H54 (cell line): ENCODE measurements around the gene TPM2.

ENCODE experiments used
- DNase-seq: peaks from one replicate; pipeline ENCODE4 v3.0.0; 2011; ENCODE audit warnings: low spot score, mixed read lengths; ENCODE audit not compliant: insufficient read length
- FAIRE-seq: peaks from 3 replicates; lab custom pipeline; 2011; peaks lifted over from hg19 to GRCh38; lab: Jason Lieb, UNC
- POLR2A ChIP-seq: IDR thresholded peaks from 2 replicates; pipeline ENCODE4 v1.6.1; 2011; ENCODE audit warnings: low read depth, mild to moderate bottlenecking, low read length

The TPM2 gene

GRCh38 chr9:35712762-35713400 is 23.2 kb upstream of the TPM2 start:
- no peak for FAIRE-seq
- DNase-seq = no peak
- no peak for TF ChIP-seq POLR2A

DNA sequence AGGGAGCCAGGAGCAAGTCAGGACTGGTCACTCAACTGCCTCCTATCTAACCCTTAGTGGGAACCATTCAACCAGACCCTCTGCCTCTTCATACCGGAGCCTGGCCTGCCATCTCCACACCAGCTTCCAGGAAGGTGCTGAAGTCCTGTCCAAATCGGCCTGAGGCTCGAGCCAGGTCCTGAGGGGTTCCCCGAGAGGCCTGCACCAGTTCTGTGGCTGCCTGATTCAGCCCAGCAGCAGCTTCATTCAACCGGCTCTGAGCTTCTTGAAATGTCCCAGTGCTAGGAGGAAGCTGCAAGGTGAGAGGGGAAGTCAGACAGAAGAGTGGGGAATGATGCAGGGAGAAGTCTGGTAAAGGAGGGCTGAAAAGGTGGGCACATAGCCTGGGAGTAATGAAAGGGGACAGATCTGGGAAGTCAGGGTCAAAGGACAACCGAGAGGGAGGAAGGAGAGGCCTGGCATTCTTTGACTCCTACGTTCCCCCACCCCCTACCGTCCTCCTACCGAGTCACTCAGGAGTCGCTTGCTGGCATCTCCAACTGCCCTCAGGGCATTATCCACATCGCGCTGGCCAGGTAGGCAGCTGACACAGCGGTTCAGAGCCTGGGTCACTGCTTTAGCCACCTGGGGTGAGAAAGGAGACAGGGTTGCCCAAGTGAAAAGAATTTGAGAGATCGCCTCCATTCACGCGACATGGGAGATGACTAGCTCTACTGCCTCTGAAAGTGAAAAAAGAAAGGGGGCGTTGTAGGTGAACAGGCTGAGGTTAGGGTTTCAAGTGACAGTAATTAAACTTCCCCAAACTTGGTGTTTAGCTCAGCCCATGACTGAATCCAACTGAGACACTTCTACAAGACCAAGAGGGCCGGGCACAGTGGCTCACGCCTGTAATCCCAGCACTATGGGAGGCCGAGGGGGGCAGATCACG is 22.0 kb upstream of the TPM2 start:
- DNase-seq = no peak
- no peak for FAIRE-seq
- no peak for TF ChIP-seq POLR2A

GRCh38 chr9:35710818-35711500 is 21.2 kb upstream of the TPM2 start:
- TF ChIP-seq POLR2A = no peak
- DNase-seq (no peak), FAIRE-seq (no peak)

GRCh38 chr9:35708146-35708545 is 18.4 kb upstream of the TPM2 start:
- no peak for DNase-seq
- FAIRE-seq = no peak
- TF ChIP-seq POLR2A = no peak

DNA sequence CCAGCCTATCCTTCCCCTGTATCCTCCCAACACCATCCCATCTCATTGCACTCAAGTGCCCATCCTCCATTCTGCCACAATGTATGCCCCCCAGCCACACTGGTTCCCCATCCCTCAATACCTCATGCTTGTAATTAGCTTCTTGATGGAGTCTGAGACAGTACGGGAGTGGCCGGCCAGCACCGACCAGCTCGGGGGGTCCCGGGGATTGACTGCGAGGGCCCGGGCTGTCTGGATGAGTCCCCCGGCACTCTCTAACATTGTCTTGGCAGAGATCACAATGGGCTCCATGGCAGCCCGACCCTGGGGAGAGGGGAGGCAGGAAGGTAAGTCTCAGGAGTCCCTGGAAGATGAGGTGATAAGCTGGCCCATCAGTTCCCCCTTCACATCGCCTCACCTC is 17.2 kb upstream of the TPM2 start:
- TF ChIP-seq POLR2A = no peak
- no peak for DNase-seq
- FAIRE-seq = no peak

- no peak for TF ChIP-seq POLR2A
- DNase-seq = no peak
- no peak for FAIRE-seq
Observed at GRCh38 chr9:35705836-35706430, 16.2 kb upstream of the TPM2 start.

DNA sequence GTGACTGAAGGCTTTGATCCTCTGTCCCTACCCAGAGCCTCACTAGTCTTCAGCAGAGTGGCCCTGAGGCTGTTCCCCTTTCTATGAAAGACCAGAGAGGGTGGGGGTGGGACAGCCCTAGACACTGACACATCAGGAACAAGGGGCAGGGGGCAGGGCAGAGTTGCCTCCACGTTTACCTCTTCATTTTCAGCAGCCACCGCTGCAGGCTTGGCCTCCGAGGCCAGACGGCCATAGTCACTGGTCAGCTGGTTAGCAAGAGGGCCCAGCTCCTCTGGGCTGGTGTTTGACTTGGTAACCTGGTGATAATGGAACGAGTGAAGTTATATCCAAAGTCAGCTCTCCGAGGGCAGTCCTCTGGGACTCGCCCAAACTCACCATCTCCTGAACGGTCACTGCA is 15.6 kb upstream of the TPM2 start:
- TF ChIP-seq POLR2A = no peak
- FAIRE-seq = no peak
- no peak for DNase-seq

GRCh38 chr9:35703906-35704672 is 14.4 kb upstream of the TPM2 start:
- TF ChIP-seq POLR2A = no peak
- FAIRE-seq (no peak), DNase-seq (no peak)

DNA sequence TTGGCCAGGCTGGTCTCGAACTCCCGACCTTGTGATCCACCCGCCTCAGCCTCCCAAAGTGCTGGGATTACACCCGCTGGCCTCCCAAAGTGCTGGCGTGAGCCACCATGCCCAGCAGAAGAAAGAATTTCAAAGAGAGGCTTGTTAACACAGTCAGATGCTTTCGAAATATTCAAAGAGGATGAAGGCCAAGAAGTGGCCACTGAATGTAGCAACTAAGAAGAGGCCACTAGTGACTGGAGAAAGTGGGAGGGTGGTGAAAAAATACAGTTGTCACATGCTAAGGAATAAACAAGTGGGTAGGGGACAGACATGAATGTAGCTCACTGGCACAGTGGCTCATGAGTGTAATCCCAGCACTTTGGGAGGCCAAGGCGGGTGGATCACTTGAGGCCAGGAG is 13.0 kb upstream of the TPM2 start:
- TF ChIP-seq POLR2A = no peak
- DNase-seq = no peak
- no peak for FAIRE-seq

- TF ChIP-seq POLR2A = no peak
- FAIRE-seq = no peak
- DNase-seq = no peak
Observed at GRCh38 chr9:35700942-35701341, 11.2 kb upstream of the TPM2 start.

DNA sequence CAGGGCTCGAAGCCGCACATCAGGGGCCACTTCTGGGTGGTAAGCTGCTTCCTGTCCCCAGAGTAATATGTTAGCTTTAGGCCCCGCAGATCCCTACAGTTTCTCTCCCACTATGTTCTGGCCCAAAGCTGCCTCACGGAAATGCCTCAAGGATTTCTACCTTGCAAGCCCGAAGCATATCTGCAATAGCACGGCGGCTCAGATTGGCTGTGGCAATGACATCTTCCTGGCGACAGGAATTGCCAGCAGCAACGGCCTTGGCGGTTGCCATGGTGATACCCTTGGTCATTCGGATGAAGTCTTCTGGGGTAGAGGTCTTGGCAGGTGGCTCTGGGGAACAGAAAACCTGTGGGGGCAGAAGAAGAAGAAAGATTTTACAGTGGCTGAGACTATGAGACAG is 10.3 kb upstream of the TPM2 start:
- FAIRE-seq (no peak), DNase-seq (no peak)
- no peak for TF ChIP-seq POLR2A

DNA sequence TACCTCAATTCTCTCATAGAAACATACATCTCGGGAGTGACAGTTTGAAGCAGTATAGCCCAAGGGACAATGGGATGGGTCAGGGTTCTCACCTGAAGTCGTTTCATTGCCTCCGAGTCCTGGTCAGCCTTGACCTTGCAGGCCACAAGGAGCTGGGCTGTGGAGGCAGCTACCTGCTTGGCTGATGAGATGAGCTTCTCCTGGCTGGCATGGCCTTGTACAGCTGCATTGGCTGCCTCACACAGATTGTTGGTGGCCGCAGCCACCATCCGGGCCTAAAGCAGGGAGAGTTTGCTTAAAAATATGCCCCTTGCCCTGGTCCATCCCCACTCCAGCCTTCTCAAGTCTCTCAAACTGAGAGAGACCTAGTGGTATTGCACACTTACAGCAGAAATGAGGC is 8.5 kb upstream of the TPM2 start:
- FAIRE-seq = no peak
- no peak for TF ChIP-seq POLR2A
- DNase-seq = no peak

GRCh38 chr9:35697486-35697885 is 7.8 kb upstream of the TPM2 start:
- FAIRE-seq (no peak), DNase-seq (no peak)
- no peak for TF ChIP-seq POLR2A
